H1 (cell line): ENCODE measurements around the gene COL4A1. TPM values are rescaled to one million over a fixed set of nuclear protein-coding genes. Genes with fewer than 3 reads are reported as not detected.

Experiments
- polyA plus RNA-seq, 7 experiments: library from polyadenylated mRNA; depleted of rRNA in 3 of 7; stranded (reverse) in 5 of 7; unstranded in 2 of 7; fragments of >200 nt in 5 of 7; fragments of 200-250 nt in 2 of 7; gene quantifications; 1 replicate in 5 of 7; 2 replicates in 1 of 7; 4 replicates in 1 of 7; pipeline versions ENCODE4 v1.2.1 to v1.2.3, GENCODE V29; 2011 to 2013; ENCODE audit warnings: missing spikeins in 2 of 7, mixed read lengths in 2 of 7
- total RNA-seq: library from RNA; stranded (reverse); fragmentation: NEBNext Ultra II Directional; extraction: Animal tissue kit (Norgen Biotek cat#: 25700); gene quantifications from 2 replicates; pipeline ENCODE4 v1.2.1, GENCODE V29; 2021
- TF ChIP-seq, protein P1 (sequence below), 3 experiments: IDR thresholded peaks; 1 replicate in 2 of 3; 2 replicates in 1 of 3; pipeline versions ENCODE4 v1.5.1 to v1.6.1; 2011; ENCODE audit warnings: low read length in 3 of 3, mild to moderate bottlenecking in 3 of 3, inconsistent platforms in 2 of 3, low read depth in 1 of 3, moderate library complexity in 1 of 3; ENCODE audit not compliant: insufficient read depth in 1 of 3; ENCODE audit errors: control extremely low read depth in 1 of 3

Gene COL4A1
- total and polyA plus RNA-seq, 2 of the 8 experiments (the other 6 are each of a cell fraction or from before 2014, with no cell fraction given), result 30.7 to 82.0 TPM

DNA sequence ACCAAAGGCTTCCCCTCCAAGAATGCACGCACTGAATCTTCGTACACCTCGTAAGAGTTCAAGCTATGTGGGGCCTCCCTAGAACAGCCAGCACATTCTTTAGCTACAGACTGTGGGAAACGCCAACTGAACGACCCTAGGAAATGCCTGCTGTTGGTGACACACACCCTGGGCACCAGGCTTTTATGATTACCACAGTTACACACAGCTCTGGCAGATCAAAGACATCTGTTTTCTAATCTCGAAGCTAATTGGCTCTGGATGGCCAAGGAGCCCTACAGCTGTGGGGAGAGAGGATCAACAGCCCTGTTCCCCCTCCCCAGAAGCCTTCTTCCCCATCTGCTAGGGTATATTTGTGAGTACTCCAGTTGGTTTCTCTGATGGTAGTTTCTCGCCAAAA is 123.0 kb downstream of the COL4A1 start (continued):
- TF ChIP-seq, protein P1, sequence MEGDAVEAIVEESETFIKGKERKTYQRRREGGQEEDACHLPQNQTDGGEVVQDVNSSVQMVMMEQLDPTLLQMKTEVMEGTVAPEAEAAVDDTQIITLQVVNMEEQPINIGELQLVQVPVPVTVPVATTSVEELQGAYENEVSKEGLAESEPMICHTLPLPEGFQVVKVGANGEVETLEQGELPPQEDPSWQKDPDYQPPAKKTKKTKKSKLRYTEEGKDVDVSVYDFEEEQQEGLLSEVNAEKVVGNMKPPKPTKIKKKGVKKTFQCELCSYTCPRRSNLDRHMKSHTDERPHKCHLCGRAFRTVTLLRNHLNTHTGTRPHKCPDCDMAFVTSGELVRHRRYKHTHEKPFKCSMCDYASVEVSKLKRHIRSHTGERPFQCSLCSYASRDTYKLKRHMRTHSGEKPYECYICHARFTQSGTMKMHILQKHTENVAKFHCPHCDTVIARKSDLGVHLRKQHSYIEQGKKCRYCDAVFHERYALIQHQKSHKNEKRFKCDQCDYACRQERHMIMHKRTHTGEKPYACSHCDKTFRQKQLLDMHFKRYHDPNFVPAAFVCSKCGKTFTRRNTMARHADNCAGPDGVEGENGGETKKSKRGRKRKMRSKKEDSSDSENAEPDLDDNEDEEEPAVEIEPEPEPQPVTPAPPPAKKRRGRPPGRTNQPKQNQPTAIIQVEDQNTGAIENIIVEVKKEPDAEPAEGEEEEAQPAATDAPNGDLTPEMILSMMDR (IDR thresholded peaks at IDR 0.05; ENCODE audit: control extremely low read depth in 1 of 3, insufficient read depth in 1 of 3, low read depth in 1 of 3, low read length in 3 of 3), result no peak
